Measurements from ENCODE around the gene CHST12. TPM values are rescaled to one million over a fixed set of nuclear protein-coding genes. Genes with fewer than 3 reads are reported as not detected.
"Not testable (repeated sequence)": the region's sequence is repeated elsewhere in the genome, so short reads cannot be mapped to it uniquely, and the experiment has no call there.

The CHST12 gene
- total and polyA plus RNA-seq, 7 donors = 6.6 to 12.0 (median 8.2) TPM

- Histone ChIP-seq H3K4me1 (peaks cover 7% of the 10 kb centered on the region), H3K9me3 (no peaks in the 10 kb centered on the region), H3K27me3 (ENCODE audit: insufficient read depth in 3 of 3, low read length in 2 of 3) (no peaks in the 10 kb centered on the region), H3K36me3 (ENCODE audit: insufficient read depth in 1 of 2, low read depth in 1 of 2) (peaks cover 27 to 87% of the 10 kb centered on the region in 2 donors), H3K27ac (peak overlapping the region; percentile 53), H3K4me3 (no peak overlapping the region)
- DNase-seq (no peak), ATAC-seq (peak; percentile 52 to 64 (median 56))
- TF ChIP-seq CTCF (IDR thresholded peaks at IDR 0.05) = no peak
- intact Hi-C loops (cut with DNase I) = no loop called here
- WGBS, 3 donors = 82 to 88% (median 82%) methylated on average over 26 of the region's 26 CpGs
Measured at GRCh38 chr7:2374830-2375728, 28.3 kb upstream of the CHST12 start.

GRCh38 chr7:2376351-2377154 lies 26.9 kb upstream of the CHST12 start:
- no peak for ATAC-seq
- Histone ChIP-seq H3K4me1 (peaks cover 7% of the 10 kb centered on the region), H3K27ac (no peak overlapping the region), H3K9me3 (no peaks in the 10 kb centered on the region), H3K4me3 (no peak overlapping the region), H3K27me3 (ENCODE audit: insufficient read depth in 3 of 3, low read length in 2 of 3) (no peaks in the 10 kb centered on the region), H3K36me3 (ENCODE audit: insufficient read depth in 1 of 2, low read depth in 1 of 2) (peaks cover 33 to 88% of the 10 kb centered on the region in 2 donors)
- 82 to 89% (median 89%) methylated on average over 27 of the region's 27 CpGs for WGBS, 3 donors
- TF ChIP-seq CTCF (IDR thresholded peaks at IDR 0.05) = no peak
- intact Hi-C loops (cut with DNase I) = no loop called here
- DNase-seq = no peak

GRCh38 chr7:2377492-2377891 lies 25.9 kb upstream of the CHST12 start:
- peaks cover 33 to 88% of the 10 kb centered on the region in 2 donors for H3K36me3 ChIP-seq (ENCODE audit: insufficient read depth in 1 of 2, low read depth in 1 of 2)
- 91 to 95% (median 93%) methylated on average over 9 to 14 of the region's 18 CpGs for WGBS, 3 donors
- H3K4me1 ChIP-seq; ATAC-seq; H3K4me3 ChIP-seq; H3K9me3 ChIP-seq; DNase-seq; H3K27ac ChIP-seq; H3K27me3 ChIP-seq (ENCODE audit: insufficient read depth in 3 of 3, low read length in 2 of 3); intact Hi-C loops (cut with DNase I): not testable (repeated sequence)

DNA sequence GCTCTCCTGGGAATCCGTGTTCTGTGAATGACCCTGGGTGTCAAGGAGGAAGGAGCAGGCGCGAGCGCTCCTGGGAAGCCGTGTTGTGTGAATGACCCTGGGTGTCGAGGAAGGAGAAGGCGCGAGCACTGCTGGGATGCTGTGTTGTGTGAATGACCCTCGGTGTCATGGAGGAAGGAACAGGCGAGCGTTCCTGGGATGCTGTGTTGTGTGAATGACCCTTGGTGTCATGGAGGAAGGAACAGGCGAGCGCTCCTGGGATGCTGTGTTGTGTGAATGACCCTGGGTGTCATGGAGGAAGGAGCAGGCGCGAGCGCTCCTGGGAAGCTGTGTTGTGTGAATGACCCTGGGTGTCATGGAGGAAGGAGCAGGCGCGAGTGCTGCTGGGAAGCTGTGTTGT lies 25.3 kb upstream of the CHST12 start:
- H3K9me3 ChIP-seq; ATAC-seq; H3K4me3 ChIP-seq; H3K4me1 ChIP-seq; H3K27ac ChIP-seq; DNase-seq; intact Hi-C loops (cut with DNase I); H3K27me3 ChIP-seq (ENCODE audit: insufficient read depth in 3 of 3, low read length in 2 of 3): not testable (repeated sequence)
- peaks cover 33 to 84% of the 10 kb centered on the region in 2 donors for H3K36me3 ChIP-seq (ENCODE audit: insufficient read depth in 1 of 2, low read depth in 1 of 2)
- 80 to 91% (median 89%) methylated on average over 13 to 16 of the region's 18 CpGs for WGBS, 3 donors

GRCh38 chr7:2379161-2379560 lies 24.2 kb upstream of the CHST12 start:
- DNase-seq (no peak), ATAC-seq (no peak)
- Histone ChIP-seq H3K27me3 (ENCODE audit: insufficient read depth in 3 of 3, low read length in 2 of 3) (no peaks in the 10 kb centered on the region), H3K27ac (no peak overlapping the region), H3K4me1 (peaks cover 6% of the 10 kb centered on the region), H3K36me3 (ENCODE audit: insufficient read depth in 1 of 2, low read depth in 1 of 2) (peaks cover 33 to 74% of the 10 kb centered on the region in 2 donors), H3K9me3 (no peaks in the 10 kb centered on the region), H3K4me3 (no peak overlapping the region)
- intact Hi-C loops (cut with DNase I) = no loop called here
- no peak for TF ChIP-seq CTCF (IDR thresholded peaks at IDR 0.05)
- 93 to 94% (median 94%) methylated on average over 20 of the region's 20 CpGs for WGBS, 3 donors

All from psoas muscle (tissue), 8 donors.